ENCODE measurements around the gene DPEP3.
"Not testable (repeated sequence)": the region's sequence is repeated elsewhere in the genome, so short reads cannot be mapped to it uniquely, and the experiment has no call there.

DPEP3 gene, protein sequence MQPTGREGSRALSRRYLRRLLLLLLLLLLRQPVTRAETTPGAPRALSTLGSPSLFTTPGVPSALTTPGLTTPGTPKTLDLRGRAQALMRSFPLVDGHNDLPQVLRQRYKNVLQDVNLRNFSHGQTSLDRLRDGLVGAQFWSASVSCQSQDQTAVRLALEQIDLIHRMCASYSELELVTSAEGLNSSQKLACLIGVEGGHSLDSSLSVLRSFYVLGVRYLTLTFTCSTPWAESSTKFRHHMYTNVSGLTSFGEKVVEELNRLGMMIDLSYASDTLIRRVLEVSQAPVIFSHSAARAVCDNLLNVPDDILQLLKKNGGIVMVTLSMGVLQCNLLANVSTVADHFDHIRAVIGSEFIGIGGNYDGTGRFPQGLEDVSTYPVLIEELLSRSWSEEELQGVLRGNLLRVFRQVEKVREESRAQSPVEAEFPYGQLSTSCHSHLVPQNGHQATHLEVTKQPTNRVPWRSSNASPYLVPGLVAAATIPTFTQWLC

GRCh38 chr16:67979955-67980678, at the start of gene DPEP3:
DPEP3 (minus strand) TSS chr16:67980499; CDS start chr16:67980380, 119 bp downstream.
- no peak for DNase-seq (ENCODE audit: low read depth, low spot score)

GRCh38 chr16:68028996-68029395, 48.7 kb upstream of the DPEP3 start:
- no peak for DNase-seq (ENCODE audit: low read depth, low spot score)

GRCh38 chr16:68022728-68023537, 42.6 kb upstream of the DPEP3 start, which contains the start of the genes DDX28 and DUS2:
DDX28 (minus strand) TSS chr16:68023232; CDS start chr16:68023202, 30 bp downstream.
DUS2 (plus strand) TSS chr16:68023284; CDS start chr16:68038024, 14,740 bp downstream.
- DNase-seq (ENCODE audit: low read depth, low spot score), result peak; percentile 98

- DNase-seq (ENCODE audit: low read depth, low spot score), result no peak
These were observed 42.0 kb upstream of the DPEP3 start for GRCh38 chr16:68022278-68022727.

DNA sequence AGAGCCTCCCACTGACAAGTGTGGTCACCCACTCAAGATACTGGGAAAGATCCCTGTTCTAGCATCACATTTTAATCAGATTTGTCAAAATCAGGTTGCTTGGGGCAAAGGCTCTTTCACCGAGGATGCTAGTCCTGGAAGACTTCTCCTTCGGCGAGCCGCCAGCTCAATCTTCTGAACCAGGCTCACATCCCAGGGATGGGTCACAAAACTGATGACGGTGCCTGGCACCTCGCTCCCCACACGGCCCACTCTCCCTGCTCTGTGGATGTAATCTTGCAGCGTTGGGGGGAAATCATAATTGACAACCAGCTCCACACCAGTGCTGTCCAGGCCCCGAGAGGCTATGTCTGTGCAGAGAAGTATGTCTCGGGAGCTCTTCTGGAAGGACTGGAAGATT, 41.2 kb upstream of the DPEP3 start:
- DNase-seq (ENCODE audit: low read depth, low spot score), result no peak

GRCh38 chr16:68019167-68019680, 38.9 kb upstream of the DPEP3 start:
- DNase-seq (ENCODE audit: low read depth, low spot score), result no peak

- no peak for DNase-seq (ENCODE audit: low read depth, low spot score)
These were observed 35.4 kb upstream of the DPEP3 start, which contains the start of gene DPEP2NB for GRCh38 chr16:68015681-68016080. DPEP2NB (minus strand) TSS chr16:68015911; CDS start chr16:68015770, 141 bp downstream.

DNA sequence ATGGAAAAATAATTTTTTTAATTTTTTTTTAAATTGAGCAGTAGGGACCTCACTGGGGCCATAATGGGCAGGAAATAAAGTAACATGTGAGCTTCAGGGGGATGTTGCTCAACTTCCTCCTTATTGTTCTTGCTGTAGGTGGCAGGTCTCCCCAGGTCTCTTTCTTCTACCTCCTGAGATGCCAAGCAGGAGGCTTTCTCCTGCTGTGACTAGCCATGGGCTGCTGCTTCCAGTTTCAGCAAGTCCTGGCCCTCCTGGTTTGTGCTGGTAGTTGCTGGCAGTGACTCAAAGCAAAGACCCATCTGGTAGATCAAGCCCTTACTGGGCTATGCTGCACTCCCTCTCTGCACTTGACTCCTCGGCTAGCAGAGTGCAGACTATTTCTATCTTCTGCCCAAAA, 33.1 kb upstream of the DPEP3 start:
- DNase-seq (ENCODE audit: low read depth, low spot score), result no peak

- DNase-seq (ENCODE audit: low read depth, low spot score), result not testable (repeated sequence)
These were observed 29.6 kb upstream of the DPEP3 start for GRCh38 chr16:68009872-68010271.

DNA sequence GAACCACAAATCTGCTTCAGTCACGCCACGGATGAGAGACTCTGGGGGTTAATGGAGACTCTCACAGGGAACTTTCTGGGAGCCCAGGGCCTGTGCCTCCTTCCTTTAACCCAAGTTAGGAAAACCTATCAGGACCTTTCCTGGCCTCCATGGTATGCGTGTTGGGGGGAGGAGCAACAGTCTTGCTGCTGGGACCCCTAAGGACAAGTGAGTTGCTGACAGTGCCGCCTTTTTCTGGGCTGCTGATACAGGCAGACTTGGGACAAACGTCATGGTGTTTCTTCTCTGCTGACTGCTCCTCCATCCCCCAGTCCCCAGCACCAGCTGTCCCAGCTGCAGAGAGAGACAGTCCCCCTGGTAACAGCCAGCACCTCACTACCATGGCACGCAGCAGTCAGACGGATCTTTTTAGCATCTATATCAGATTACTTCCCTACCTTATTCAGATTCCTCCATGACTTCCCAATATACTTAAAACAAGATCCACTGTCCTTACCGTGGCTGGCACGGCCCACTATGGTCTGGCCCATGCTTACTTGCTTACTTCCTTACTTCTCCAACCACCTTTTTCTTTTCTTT, 28.9 kb upstream of the DPEP3 start:
- no peak for DNase-seq (ENCODE audit: low read depth, low spot score)

GRCh38 chr16:68005786-68006286, 25.5 kb upstream of the DPEP3 start:
- no peak for DNase-seq (ENCODE audit: low read depth, low spot score)

DNA sequence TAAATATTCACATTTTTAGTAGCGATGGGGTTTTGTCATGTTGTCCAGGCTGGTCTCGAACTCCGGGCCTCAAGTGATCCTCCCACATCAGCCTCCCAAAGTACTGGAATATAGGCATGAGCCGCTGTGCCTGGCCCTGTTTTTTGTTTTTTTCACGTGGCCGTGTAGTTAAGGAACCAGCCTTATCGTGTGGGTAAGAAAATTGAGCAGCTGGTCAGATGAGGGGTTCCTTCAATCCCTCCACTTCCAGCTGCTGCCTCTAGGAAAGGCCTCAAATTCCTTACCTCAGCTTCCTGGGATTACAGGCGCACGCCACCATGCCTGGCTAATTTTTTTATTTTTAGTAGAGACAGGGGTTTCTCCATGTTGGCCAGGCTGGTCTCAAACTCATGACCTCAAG, 24.9 kb upstream of the DPEP3 start:
- no peak for DNase-seq (ENCODE audit: low read depth, low spot score)

DNA sequence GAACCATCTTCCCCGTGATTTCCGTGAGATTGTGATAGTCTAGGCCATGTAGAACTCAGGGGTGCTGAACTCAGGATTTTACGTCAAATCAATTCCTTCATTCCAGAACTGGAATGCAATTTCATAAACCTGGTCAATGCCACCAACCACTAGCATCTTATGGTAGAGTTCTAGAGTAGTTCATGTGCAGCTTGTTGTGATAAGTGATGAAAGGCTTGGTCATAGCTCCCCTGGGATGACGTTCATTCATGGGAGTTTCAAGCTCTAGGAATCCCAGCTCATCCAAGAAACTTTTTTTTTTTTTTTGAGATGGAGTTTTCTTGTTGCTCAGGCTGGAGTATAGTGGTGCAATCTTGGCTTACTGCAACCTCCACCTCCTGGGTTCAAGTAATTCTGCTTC, 22.7 kb upstream of the DPEP3 start:
- no peak for DNase-seq (ENCODE audit: low read depth, low spot score)

DNA sequence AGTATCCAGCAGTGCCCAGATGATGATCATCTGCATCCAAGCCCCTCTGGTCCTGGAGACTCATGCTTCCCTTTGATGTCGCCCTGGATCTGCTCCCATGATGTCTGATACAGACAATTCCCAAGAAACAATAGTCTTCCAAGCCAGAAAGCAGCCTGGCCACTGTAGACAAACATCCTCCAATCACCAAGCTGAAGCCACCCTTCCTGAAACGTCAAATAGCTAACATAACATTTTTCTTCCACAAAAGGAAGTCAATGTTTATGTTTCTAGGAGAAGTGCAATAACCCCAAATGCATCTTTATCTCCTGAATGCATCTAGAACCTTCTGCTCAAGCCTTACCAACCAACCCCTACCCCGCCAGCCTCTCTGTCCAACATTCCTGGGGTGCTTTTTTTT, 20.2 kb upstream of the DPEP3 start:
- no peak for DNase-seq (ENCODE audit: low read depth, low spot score)

GRCh38 chr16:67999985-68000384, 19.7 kb upstream of the DPEP3 start:
- DNase-seq (ENCODE audit: low read depth, low spot score), result no peak

DNA sequence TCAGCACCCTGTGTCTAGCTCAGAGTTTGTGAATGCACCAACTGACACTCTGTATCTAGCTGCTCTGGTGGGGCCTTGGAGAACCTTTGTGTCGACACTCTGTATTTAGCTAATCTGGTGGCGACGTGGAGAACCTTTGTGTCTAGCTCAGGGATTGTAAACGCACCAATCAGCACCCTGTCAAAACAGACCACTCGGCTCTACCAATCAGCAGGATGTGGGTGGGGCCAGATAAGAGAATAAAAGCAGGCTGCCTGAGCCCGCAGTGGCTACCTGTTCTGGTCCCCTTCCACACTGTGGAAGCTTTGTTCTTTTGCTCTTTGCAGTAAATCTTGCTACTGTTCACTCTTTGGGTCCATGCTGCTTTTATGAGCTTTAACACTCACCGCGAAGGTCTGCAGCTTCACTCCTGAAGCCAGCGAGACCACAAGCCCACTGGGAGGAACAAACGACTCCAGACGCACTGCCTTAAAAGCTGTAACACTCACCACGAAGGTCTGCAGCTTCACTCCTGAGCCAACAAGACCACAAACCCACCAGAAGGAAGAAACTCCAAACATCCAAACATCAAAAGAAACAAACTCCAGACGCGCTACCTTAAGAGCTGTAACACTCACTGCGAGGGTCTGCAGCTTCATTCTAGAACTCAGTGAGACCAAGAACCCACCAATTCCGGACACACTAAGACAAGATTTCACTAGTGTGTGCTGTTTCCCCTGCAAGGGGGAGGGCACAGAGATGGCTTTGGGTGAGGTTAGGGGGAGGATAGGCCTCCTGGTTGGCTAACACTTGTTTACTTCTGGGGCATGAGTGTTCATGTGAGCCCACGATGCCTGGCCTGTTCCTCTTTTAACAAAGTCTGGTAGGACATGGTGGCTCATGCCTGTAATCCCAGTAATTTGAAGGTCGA, 18.7 kb upstream of the DPEP3 start, which contains the start of gene DPEP2:
DPEP2 (minus strand) TSS at position 706 of the 910 bp plus-strand sequence. CDS start 6,272 bp downstream, outside the sequence.
- not testable (repeated sequence) for DNase-seq (ENCODE audit: low read depth, low spot score)

DNA sequence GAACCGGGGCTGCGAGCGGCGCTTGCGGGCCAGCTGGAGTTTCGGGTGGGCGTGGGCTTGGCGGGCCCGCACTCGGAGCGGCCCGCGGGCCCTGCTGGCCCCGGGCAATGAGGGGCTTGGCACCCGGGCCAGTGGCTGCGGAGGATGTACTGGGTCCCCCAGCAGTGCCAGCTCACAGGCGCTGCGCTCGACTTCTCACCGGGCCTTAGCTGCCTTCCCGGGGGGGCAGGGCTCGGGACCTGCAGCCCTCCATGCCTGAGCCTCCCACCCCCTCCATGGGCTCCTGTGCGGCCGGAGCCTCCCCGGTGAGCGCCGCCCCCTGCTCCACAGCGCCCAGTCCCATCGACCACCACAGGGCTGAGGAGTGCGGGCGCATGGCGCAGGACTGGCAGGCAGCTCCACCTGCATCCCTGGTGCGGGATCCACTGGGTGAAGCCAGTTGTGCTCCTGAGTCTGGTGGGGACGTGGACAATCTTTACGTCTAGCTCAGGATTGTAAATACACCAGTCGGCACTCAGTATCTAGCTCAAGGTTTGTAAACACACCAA, 18.0 kb upstream of the DPEP3 start:
- not testable (repeated sequence) for DNase-seq (ENCODE audit: low read depth, low spot score)

DNA sequence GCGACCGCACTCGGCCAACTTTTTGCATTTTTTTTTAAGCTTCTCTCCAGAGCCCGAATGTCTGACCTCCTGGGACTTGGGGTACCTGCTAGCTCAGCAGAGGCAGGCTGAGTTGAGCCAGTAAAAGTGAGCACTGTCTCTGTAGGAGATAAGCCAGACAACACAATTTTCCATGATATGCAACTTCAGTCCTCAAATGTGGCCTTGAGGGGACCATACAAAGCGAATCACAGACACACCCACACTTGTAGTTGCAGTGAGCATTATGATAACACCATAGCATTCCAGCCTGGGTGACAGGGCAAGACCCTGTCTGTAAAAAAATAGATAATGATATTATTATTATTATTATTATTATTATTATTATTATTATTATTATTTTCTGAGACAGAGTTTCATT, 16.4 kb upstream of the DPEP3 start:
- DNase-seq (ENCODE audit: low read depth, low spot score), result no peak

DNA sequence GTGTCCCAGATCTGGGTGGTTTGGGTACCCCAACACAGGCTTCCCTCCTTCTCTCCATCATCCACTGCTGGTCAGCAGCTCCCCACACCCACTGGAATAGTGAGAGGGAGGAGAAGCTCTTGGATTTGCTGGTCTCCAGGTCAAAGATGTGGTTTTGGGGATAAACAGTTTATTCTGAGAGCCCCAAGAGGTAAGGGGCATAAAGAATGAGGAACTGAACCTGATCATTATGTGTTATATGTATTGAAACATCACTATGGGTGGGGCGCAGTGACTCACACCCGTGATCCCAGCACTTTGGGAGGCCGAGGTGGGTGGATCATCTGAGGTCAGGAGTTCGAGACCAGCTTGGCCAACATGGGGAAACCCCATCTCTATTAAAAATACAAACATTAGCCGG, 15.1 kb upstream of the DPEP3 start:
- DNase-seq (ENCODE audit: low read depth, low spot score), result no peak
